Dermis microvascular lymphatic vessel endothelial cell (primary cell): ENCODE results near the gene RAB23. TPM values are rescaled to one million over a fixed set of nuclear protein-coding genes. Genes with fewer than 3 reads are reported as not detected.

ENCODE experiments used
- DNase-seq, 2 donors: peaks; one replicate each; pipeline versions ENCODE4 v3.0.0 to v3.0.0-alpha.2; 2010; ENCODE audit warnings: low read depth in 2 of 2
- total RNA-seq: library from RNA; depleted of rRNA; stranded (reverse); fragments of >200 nt; gene quantifications from 2 replicates; pipeline ENCODE4 v1.2.1, GENCODE V29; 2014

RAB23 gene
- total RNA-seq, 1 donor from 2014 or later, result 5.1 TPM

- no peak for DNase-seq
Measured at GRCh38 chr6:57137350-57137749, 84.8 kb downstream of the RAB23 start.

Other genes with a start within 250 kb of the RAB23 start
- 10.5 and 11.0 TPM in 2 replicates for gene KIAA1586, start 175.6 kb downstream of the RAB23 start, total RNA-seq
- gene ZNF451, start 132.1 kb downstream of the RAB23 start, total RNA-seq, result 39.3 and 45.4 TPM in 2 replicates
- 0.38 and 0.90 TPM in 2 replicates for gene BAG2, start 50.0 kb downstream of the RAB23 start, total RNA-seq
- gene PRIM2, start 95.3 kb upstream of the RAB23 start, total RNA-seq, result 8.3 and 17.1 TPM in 2 replicates